Lung (tissue), 12 donors: Measurements from ENCODE around the gene NFE2L2. TPM values are rescaled to one million over a fixed set of nuclear protein-coding genes. Genes with fewer than 3 reads are reported as not detected.

ENCODE experiments used
- ATAC-seq: fragments of 200-7000 bp; cut with Tn5 transposase; one replicate; pipeline ENCODE4 v1.9.1; 2020; ENCODE audit warnings: moderate number of reproducible peaks; ENCODE audit not compliant: insufficient read depth, low FRiP score
- DNase-seq, 3 donors: peaks; one replicate each; pipeline ENCODE4 v3.0.0-alpha.2; 2013 to 2017
- H3K27ac ChIP-seq, 2 donors: one replicate each; pipeline ENCODE4 v1.5.1; 2013; ENCODE audit warnings: mild to moderate bottlenecking in 2 of 2, moderate library complexity in 2 of 2, control low read depth in 1 of 2, inconsistent platforms in 1 of 2, low read depth in 1 of 2, low read length in 1 of 2
- H3K27me3 ChIP-seq, 3 donors: one replicate each; pipeline ENCODE4 v1.5.1; 2013; ENCODE audit warnings: low read length in 2 of 3; ENCODE audit not compliant: control insufficient read depth in 3 of 3, insufficient read depth in 3 of 3
- H3K36me3 ChIP-seq, 4 donors: one replicate each; pipeline ENCODE4 v1.5.1; 2013; ENCODE audit warnings: low read length in 4 of 4, mild to moderate bottlenecking in 1 of 4, moderate library complexity in 1 of 4; ENCODE audit not compliant: control insufficient read depth in 4 of 4, insufficient read depth in 4 of 4
- H3K4me1 ChIP-seq, 5 donors: one replicate each; pipeline ENCODE4 v1.5.1; 2013; ENCODE audit warnings: low read length in 5 of 5, mild to moderate bottlenecking in 2 of 5, moderate library complexity in 1 of 5; ENCODE audit not compliant: control insufficient read depth in 5 of 5, insufficient read depth in 5 of 5
- H3K4me3 ChIP-seq: one replicate; pipeline ENCODE4 v1.5.1; 2013; ENCODE audit warnings: mild to moderate bottlenecking, control low read depth, moderate library complexity
- H3K9ac ChIP-seq, 2 donors: one replicate each; pipeline ENCODE4 v1.5.1; 2013; ENCODE audit warnings: low read length in 2 of 2, control low read depth in 1 of 2; ENCODE audit not compliant: insufficient read depth in 1 of 2
- H3K9me3 ChIP-seq, 4 donors: one replicate each; pipeline ENCODE4 v1.5.1; 2013; ENCODE audit warnings: low read length in 3 of 4, mild to moderate bottlenecking in 1 of 4, moderate library complexity in 1 of 4; ENCODE audit not compliant: control insufficient read depth in 4 of 4, insufficient read depth in 3 of 4
- CTCF ChIP-seq: IDR thresholded peaks from 2 replicates; pipeline ENCODE4 v1.5.1; 2012; ENCODE audit warnings: mild to moderate bottlenecking; ENCODE audit errors: control extremely low read depth, extremely low read depth
- WGBS, 2 donors: extraction: QIAGEN DNeasy Blood & Tissue Kit; methylation state at CpG; one replicate each; pipeline ENCODE4 v1.1.7; 2013; 5-methylcytosine and 5-hydroxymethylcytosine counted together
- polyA plus RNA-seq, 2 donors: library from polyadenylated mRNA; stranded (reverse); fragments of 200-250 nt; gene quantifications; one replicate each; pipeline ENCODE4 v1.2.1, GENCODE V29; 2013
- total RNA-seq, 2 donors: library from RNA; depleted of rRNA in 1 of 2; stranded (reverse); fragments of >200 nt in 1 of 2; gene quantifications; one replicate each; pipeline ENCODE4 v1.2.1, GENCODE V29; 2014 to 2021
- donor health status: control.
- donor health status: control.
- donor health status: Bipolar disorder and iron deficiency.
- donor health status: healthy.
- donor health status: DM: yes; HTN: yes; CAD: no.

Gene NFE2L2
- total and polyA plus RNA-seq, 4 donors: 45.5 to 145 (median 80.6) TPM

- Histone ChIP-seq H3K4me3 (no peak overlapping the region), H3K27me3 (no peaks in the 10 kb centered on the region), H3K27ac (peak overlapping the region; percentile 11 to 67), H3K9ac (peak overlapping the region in 1 of 2 donors; percentile 47), H3K4me1 (peaks cover 14 to 50% (median 23%) of the 10 kb centered on the region in 5 donors), H3K9me3 (no peaks in the 10 kb centered on the region), H3K36me3 (no peaks in the 10 kb centered on the region)
- no peak for ATAC-seq
- TF ChIP-seq CTCF: no peak
- 38 to 68% methylated on average over 3 of the region's 3 CpGs for WGBS, 2 donors
- no peak for DNase-seq
Observed at GRCh38 chr2:177246000-177246399, 18.5 kb downstream of the NFE2L2 start.

DNA sequence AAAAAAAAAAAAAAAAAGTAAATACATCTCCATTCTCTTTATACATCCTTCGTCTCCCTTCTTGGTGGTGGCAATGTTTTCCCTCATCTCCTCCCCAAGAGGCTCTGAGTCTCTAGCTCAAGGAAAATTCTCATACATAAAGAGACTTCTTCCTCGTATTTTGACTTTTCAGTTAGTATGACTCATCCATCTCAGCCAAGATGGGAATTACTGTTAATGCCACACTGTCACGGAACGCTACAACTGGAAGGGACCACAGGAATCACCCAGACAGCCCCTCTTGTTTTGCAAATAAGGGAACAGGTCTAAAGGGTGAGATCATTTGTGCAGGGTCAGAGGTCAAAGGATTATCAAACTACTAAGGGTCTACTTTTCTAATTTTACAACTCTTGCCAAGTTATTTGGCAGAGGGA is 19.5 kb downstream of the NFE2L2 start:
- DNase-seq (no peak), ATAC-seq (no peak)
- Histone ChIP-seq H3K9me3 (no peaks in the 10 kb centered on the region), H3K36me3 (no peaks in the 10 kb centered on the region), H3K4me1 (peaks cover 21 to 52% (median 33%) of the 10 kb centered on the region in 5 donors), H3K27ac (peak overlapping the region in 1 of 2 donors; percentile 3), H3K9ac (no peak overlapping the region), H3K4me3 (no peak overlapping the region), H3K27me3 (no peaks in the 10 kb centered on the region)
- 34 to 38% methylated on average over 4 of the region's 4 CpGs for WGBS, 2 donors
- TF ChIP-seq CTCF: no peak

- ATAC-seq (no peak), DNase-seq (no peak)
- Histone ChIP-seq H3K4me1 (peaks cover 25 to 57% (median 37%) of the 10 kb centered on the region in 5 donors), H3K4me3 (no peak overlapping the region), H3K27me3 (no peaks in the 10 kb centered on the region), H3K9ac (no peak overlapping the region), H3K9me3 (no peaks in the 10 kb centered on the region), H3K27ac (peak overlapping the region in 1 of 2 donors; percentile 63), H3K36me3 (no peaks in the 10 kb centered on the region)
- no peak for TF ChIP-seq CTCF
- 97% methylated on average over 6 of the region's 6 CpGs for WGBS, 2 donors
Observed at GRCh38 chr2:177244244-177244771, 20.2 kb downstream of the NFE2L2 start.

GRCh38 chr2:177243476-177243875 is 21.1 kb downstream of the NFE2L2 start:
- DNase-seq (no peak), ATAC-seq (no peak)
- Histone ChIP-seq H3K4me3 (no peak overlapping the region), H3K4me1 (peaks cover 25 to 62% (median 36%) of the 10 kb centered on the region in 5 donors), H3K9me3 (no peaks in the 10 kb centered on the region), H3K27me3 (no peaks in the 10 kb centered on the region), H3K27ac (peak overlapping the region; percentile 83 to 89), H3K36me3 (peaks cover 0 to under 1% (median 0%) of the 10 kb centered on the region in 4 donors), H3K9ac (peak overlapping the region in 1 of 2 donors; percentile 81)
- TF ChIP-seq CTCF: no peak
